ENCODE data around the gene HIGD2A. TPM values are rescaled to one million over a fixed set of nuclear protein-coding genes. Genes with fewer than 3 reads are reported as not detected.
"Not testable (repeated sequence)": the region's sequence is repeated elsewhere in the genome, so short reads cannot be mapped to it uniquely, and the experiment has no call there.

Gene HIGD2A
- total RNA-seq, 1 donor from 2014 or later: 118 TPM

GRCh38 chr5:176405656-176406435 is 17.3 kb downstream of the HIGD2A start:
- H3K4me3 ChIP-seq (ENCODE audit: low read depth, low read length): no peak overlapping the region
- TF ChIP-seq, protein P1, sequence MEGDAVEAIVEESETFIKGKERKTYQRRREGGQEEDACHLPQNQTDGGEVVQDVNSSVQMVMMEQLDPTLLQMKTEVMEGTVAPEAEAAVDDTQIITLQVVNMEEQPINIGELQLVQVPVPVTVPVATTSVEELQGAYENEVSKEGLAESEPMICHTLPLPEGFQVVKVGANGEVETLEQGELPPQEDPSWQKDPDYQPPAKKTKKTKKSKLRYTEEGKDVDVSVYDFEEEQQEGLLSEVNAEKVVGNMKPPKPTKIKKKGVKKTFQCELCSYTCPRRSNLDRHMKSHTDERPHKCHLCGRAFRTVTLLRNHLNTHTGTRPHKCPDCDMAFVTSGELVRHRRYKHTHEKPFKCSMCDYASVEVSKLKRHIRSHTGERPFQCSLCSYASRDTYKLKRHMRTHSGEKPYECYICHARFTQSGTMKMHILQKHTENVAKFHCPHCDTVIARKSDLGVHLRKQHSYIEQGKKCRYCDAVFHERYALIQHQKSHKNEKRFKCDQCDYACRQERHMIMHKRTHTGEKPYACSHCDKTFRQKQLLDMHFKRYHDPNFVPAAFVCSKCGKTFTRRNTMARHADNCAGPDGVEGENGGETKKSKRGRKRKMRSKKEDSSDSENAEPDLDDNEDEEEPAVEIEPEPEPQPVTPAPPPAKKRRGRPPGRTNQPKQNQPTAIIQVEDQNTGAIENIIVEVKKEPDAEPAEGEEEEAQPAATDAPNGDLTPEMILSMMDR (conservative IDR thresholded peaks at IDR 0.05; ENCODE audit: low read depth, low read length): no peak
- DNase-seq (ENCODE audit: low read depth): no peak

GRCh38 chr5:176406436-176407052 is 18.0 kb downstream of the HIGD2A start:
- TF ChIP-seq, protein P1 (conservative IDR thresholded peaks at IDR 0.05; ENCODE audit: low read depth, low read length): no peak
- DNase-seq (ENCODE audit: low read depth): no peak
- H3K4me3 ChIP-seq (ENCODE audit: low read depth, low read length): no peak overlapping the region

- no peak for DNase-seq (ENCODE audit: low read depth)
Measured at GRCh38 chr5:176407456-176408251, 19.1 kb downstream of the HIGD2A start.

GRCh38 chr5:176408252-176408573 is 19.7 kb downstream of the HIGD2A start:
- not testable (repeated sequence) for H3K4me3 ChIP-seq (ENCODE audit: low read depth, low read length); DNase-seq (ENCODE audit: low read depth)

More at GRCh38 chr5:176407456-176408251, 19.1 kb downstream of the HIGD2A start:
- H3K4me3 ChIP-seq (ENCODE audit: low read depth, low read length): no peak overlapping the region
- TF ChIP-seq, protein P1 (conservative IDR thresholded peaks at IDR 0.05; ENCODE audit: low read depth, low read length): no peak

- H3K4me3 ChIP-seq (ENCODE audit: low read depth, low read length): no peak overlapping the region
- TF ChIP-seq, protein P1 (conservative IDR thresholded peaks at IDR 0.05; ENCODE audit: low read depth, low read length): no peak
- DNase-seq (ENCODE audit: low read depth): no peak
Measured at GRCh38 chr5:176408590-176408989, 20.0 kb downstream of the HIGD2A start.

GRCh38 chr5:176409765-176410164 is 21.2 kb downstream of the HIGD2A start:
- TF ChIP-seq, protein P1 (conservative IDR thresholded peaks at IDR 0.05; ENCODE audit: low read depth, low read length): no peak
- DNase-seq (ENCODE audit: low read depth): no peak

GRCh38 chr5:176410486-176411180 is 22.1 kb downstream of the HIGD2A start:
- no peak overlapping the region for H3K4me3 ChIP-seq (ENCODE audit: low read depth, low read length)
- no peak for DNase-seq (ENCODE audit: low read depth)
- TF ChIP-seq, protein P1 (conservative IDR thresholded peaks at IDR 0.05; ENCODE audit: low read depth, low read length): no peak

More at GRCh38 chr5:176409765-176410164, 21.2 kb downstream of the HIGD2A start:
- no peak overlapping the region for H3K4me3 ChIP-seq (ENCODE audit: low read depth, low read length)
